ENCODE measurements around the gene TNS4.

The TNS4 gene

DNA sequence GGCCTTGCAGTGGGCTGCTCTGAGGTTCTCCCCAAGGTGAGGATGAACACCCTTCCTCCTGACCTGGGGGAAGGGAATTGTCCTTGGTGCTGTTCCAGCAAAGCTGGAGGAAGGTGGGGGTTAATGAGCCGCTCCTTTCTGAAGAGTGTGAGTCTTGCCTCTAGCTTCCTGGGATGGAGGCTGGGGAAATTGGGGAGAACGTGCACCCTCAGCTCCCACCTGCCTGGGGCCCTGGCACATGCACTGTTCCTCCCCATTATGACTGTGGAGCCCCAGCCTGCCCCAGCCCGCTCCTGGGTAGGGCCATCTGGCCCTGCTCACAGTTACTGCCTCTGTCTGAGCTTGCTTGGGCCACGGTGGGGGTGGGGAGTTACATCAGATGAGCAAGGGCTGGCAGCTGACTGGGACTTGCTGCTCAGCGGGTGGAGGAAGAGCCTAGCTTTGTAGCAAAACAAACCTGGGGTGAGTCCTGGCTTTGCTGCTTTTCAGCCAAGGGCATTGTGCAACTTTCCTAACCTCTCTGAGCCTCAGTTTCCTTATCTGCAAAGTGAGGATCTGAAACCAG is 11.1 kb downstream of the TNS4 start:
- peak; percentile 52 for DNase-seq (ENCODE audit: low read depth)

DNA sequence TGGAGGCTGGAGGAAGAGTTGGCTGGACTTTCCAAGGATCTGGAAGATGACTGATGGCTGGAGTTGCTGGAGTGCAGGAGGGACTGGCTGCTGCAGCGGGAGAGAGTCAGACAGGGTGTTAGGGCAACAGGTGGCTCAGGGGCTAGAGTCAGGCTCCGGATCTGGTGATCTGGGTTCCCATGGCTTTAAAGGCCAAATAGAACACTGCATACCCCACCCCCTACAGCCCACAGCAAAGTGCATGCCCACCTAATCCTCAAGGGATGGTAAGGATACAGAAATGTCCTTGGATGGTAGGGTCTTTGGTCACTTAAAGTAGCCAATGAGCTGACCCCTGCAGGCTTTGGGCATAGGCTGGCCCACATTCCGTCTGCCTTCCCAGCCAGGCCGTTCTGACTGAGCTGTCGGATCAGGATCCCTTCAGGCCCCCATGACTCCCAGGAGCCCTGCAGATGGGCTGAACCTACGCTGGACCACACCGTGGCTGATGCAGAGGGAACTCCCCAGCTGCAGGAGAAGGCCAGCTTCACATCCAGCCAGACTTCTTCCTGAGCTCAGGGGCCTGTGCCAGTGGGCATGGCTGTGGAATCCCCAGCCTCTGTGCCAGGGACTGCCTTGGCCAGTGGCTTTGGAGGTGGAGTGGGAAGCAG is 13.9 kb downstream of the TNS4 start:
- no peak for DNase-seq (ENCODE audit: low read depth)

DNA sequence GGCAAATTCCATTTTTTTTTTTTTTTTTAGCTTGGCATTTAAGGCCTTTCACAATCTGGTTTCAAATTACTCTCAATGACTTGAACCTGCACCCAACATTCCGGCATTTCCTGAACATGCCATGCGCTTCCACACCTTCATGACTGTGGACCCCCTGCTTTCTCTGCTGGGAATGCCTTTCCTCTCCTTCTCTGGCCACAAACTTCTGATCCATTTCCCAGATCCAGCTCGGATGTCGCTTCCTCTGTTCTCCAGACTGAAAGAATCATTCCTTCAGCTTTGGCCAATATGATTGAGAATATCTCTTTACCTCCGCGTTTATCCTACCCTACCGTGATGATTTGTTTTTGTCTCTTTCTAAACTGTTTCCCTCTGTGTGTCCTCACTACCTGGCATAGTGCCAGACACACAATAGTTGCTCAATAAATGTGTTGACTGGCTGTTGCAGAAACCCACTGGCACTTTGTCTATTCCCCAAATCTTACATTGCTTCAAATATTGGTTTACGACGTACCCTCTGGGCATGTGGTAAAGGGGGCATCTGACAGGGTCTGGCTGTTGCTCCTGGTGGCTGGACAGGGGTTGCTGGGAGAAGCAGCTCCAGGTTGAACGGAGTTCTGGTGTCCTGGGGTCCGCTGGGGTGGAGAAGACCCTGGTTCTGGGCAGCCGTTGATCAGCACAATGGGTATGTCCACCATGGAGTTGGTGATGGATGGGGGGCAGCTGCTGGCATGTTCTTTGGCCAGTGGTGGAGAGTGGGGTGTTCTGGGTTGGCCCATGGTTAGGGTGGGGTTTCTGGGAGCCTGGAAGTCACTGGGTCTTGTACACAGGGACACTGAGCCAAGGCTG is 14.7 kb downstream of the TNS4 start:
- DNase-seq (ENCODE audit: low read depth) = peak; percentile 63

DNA sequence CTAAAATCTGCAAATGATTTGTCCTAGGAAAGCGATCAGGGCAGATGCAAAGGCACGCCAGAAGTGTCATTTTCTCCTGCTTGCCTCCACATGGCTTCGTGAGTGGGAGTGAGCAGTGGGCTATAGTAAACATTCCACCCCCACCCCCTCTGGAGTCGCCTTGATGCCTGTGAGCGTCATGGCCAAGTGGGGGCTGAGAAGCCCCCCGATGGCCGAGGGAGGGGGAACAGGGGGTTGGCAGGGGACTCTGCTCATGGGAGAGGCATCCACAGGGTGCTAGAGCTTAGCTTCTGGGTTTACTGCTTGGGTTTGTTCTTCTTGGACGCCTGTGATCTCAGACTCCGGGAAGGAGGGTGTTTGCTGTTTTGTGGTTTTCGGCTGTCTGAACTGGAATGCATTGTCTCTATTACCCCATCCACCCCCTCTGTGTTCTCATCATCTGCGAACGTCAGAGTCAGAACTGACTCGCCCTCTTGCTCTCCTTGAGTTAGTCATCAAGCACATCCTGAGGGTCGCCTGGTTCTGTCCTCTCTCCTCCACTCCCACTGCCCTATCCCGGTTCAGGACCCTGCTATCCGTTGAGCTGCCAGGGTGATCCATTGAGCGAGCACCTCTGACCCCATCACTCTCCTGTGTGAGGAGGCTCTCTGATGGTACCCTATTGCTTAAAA is 15.4 kb downstream of the TNS4 start:
- peak; percentile 99 for DNase-seq (ENCODE audit: low read depth)

DNA sequence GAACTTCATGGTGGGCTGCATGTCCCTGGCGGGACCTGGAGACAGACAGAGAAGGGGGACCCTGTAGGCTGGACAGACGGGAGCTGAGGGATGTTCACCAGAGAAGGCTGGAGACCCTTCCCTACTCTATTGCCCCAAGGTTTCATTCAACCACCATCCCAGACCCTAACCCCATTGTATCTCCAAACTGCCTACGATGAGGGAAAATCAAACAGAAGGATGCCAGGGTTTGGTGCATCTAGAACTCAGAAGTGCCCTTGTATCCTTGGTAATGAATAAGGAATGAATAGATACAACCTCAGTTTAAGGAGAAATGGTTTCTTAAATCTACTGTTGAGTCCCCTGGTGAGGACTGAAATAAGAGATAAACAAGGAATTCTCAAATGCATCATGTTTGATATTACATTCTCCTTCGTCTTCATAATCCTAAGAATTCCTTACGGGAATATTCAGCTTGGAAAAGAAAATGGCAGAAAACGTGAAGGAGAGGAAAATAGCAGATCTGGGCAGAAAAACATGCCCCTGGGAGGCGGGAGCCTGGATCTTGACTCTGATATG is 16.4 kb downstream of the TNS4 start:
- DNase-seq (ENCODE audit: low read depth) = no peak

DNA sequence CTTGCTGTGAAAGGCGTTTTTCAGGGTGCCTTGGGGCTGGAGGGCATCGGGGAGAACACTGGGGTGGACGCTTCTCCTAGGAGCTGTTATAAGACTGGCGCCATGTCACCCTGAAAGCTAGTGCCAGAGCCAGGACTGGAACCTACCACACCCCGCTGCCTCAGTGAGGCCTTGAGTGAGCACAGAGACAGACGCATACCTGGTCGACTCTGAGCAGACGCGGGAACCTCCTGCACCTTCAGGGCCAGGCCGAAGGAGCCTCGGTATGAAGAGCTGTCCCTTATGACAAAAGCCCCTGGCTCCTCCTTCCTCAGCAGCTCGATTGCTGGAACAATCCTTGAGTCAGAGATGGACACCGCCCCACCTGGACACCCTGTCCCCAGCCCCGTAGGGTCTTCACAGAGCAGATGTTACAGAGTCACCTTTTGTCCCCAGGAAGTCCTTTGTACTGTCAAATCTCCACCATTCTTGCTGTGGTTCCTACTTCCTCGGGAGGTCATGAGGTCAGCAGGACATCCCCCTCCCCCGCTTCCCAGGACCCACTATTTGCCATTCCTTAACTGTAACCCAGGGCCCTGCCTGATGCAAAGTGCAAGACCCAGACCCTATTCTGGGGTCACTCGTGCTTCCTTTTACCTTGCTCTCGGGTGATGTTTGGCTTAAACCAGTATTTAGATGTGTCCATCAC is 17.0 kb downstream of the TNS4 start:
- no peak for DNase-seq (ENCODE audit: low read depth)

DNA sequence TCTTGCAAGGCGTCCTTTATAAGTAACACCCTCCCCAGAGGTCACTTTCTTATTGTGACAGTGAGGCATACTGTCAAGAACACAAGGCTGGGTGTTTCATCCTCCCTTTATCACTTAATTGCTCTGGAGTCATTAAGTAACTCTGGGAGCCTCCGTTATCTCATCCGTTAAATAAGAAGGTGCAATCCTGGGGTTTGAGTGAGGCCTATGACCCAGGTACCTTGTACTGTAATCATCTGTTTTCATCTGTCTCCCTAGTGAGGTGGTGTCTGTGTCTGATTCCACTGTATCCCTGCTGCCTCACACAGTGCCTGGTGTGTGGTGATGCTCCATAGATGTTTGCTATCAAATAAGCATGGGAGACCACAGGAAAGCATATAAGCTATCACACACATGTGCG is 17.7 kb downstream of the TNS4 start:
- no peak for DNase-seq (ENCODE audit: low read depth)

DNA sequence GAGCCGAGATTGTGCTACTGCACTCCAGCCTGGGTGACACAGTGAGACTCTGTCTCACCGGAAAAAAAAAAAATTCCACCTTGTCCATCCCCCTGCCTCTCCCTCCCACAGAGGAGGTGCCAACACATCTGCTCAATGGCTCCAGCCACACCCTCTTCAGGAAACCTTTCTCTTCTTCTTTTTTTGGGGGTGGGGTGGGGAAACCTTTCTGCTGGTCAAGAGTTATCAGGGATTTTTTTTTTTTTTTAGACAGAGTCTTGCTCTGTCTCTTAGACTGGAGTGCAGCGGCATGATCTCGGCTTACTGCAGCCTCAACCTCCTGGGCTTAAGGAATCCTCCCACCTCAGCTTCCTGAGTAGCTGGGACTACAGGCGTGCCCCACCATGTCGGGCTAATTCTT is 18.7 kb downstream of the TNS4 start:
- DNase-seq (ENCODE audit: low read depth) = no peak

DNA sequence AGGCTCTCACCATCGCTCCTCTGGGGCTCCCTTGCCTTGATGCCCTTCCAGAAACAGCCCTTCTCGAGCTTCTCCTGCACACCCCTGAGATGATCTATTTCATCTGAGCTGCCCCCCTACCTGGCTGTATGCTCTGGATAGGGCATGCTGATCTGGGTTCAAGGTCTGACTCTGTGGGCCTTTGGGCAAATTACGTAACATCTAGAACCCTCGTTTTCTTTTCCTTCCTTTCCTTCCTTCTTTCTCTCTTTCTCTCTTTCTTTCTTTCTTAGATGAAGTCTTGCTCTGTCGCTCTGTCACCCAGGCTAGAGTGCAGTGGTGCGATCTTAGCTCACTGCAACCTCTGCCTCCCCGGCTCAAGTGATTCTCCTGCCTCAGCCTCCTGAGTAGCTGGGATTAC is 20.3 kb downstream of the TNS4 start:
- no peak for DNase-seq (ENCODE audit: low read depth)

DNA sequence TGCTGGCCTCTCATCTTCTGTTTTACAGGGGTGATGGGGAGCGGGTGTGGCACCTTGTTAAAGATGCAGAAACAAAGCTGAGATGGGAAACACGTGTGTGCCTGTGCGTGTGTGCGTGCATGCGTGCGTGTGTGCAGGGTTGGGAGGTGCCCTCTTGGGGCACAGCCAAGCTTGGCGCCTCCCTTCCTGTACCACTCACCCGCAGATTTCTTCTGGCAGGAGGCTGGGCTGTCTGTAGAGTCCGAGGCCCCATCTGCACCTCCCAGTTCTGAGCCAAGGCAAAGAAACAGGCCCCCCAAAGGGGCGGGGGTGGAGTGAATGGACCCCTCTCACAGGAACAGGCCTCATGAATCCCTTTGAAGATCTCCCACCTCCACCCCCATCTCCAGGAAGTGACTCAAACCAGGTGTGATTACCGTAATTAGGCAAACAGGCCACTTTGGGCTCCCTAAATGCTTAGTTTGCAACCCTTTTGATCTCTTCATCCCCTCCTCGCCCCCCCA is 20.9 kb downstream of the TNS4 start:
- no peak for DNase-seq (ENCODE audit: low read depth)

DNA sequence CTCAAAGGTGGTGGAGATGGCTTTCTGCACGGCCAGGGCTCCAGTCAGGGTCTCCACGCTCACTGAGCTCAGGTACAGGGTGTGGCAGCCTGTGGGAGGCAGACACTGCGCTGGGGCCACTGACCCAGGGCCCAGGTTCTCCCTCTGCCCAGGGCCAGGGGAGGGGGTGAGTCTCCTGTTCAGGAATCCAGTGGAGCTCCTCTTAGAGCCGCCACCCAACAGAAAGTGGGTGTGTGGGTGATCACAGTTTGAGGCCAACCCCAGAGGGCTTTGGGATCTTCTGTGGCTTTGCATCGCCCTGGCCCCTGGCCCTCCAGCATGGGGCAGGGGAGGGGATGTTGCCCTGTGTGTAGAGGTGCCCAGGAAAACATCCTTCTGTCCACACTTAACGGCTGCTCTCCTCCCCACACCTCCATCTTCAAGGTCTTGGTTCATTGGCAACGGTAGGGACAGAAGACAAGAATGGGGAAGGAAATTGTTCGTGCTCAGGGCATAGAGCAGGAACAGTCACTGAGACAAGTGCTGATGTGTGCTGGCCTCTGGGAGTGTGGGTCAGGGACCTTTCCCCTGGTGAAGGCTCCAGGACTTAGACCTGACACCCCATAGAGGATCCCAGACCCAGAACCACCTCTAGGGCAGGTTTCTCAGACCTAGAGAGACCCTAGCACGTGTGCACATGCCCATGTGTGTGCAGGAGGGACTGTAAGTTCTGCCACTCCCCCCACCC is 21.5 kb downstream of the TNS4 start:
- no peak for DNase-seq (ENCODE audit: low read depth)

DNA sequence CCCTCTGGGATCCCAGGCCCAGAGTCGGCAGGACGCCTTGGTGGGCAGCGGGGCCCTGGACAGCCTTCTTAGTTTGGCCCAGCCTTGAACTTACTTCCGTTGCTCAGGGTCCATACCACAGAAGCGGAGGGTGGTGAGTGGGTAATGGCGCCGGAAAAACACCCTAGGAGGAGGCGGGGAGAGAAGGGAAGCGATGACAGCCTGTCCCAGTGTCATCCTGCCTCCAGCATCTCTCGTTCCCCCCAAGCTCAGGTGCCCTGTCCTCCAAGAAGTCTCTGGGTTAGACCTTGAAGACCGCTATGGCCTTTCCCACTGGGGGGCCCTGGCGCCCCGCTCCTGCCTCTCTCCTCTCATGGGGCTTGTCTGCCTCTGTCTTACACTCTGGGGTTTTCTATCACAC is 22.9 kb downstream of the TNS4 start:
- no peak for DNase-seq (ENCODE audit: low read depth)

DNA sequence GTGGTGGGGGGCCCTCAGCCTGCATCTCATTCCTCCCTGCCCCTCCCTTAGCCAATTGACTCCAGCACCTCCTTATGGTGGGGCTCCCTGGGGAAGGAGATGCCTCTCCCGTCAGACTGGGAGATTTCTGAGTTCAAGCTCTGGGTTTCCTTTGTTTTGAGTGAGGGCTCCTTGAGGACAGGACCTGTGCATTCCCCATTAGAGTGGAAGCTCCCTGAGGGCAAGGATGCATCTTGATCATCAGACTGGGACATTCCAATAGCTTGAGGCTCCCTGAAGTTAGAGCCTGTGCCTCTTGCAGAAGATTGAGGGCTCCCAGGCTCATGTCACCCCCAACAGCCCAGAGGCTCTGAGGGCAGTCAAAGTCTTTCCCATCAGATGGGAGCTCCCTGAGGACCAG is 23.6 kb downstream of the TNS4 start:
- DNase-seq (ENCODE audit: low read depth) = no peak

DNA sequence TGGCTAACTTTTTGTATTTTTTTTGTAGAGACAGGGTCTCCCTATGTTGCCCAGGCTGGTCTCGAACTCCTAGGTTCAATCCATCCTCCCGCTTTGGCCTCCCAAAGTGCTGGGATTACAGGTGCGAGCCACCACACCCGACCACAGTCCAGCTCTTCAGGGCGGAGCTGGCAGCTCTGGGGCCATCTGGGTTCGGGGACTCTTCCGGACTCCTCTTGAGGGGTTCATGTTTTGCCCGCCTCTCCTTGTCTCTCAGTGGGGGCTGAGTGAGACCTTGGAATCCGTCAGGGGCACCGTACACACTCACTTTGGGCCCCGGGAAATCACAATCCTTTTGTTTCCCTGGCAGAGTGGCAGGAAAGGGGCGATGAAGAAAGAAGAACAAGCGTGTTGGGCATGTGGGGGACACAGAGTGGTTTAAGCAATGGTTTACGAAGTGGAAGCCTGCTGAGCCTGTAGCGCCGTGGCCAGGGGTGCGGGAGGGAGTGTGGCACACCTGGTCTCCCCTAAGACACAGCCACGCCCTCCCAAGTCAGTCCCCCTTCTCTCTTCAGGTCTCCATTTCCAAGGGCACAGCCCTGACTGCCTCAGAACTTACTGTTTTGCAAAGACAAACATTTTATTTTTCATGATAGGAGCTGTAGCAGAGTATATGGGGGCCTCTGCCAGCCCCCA is 26.1 kb downstream of the TNS4 start:
- DNase-seq (ENCODE audit: low read depth) = no peak

DNA sequence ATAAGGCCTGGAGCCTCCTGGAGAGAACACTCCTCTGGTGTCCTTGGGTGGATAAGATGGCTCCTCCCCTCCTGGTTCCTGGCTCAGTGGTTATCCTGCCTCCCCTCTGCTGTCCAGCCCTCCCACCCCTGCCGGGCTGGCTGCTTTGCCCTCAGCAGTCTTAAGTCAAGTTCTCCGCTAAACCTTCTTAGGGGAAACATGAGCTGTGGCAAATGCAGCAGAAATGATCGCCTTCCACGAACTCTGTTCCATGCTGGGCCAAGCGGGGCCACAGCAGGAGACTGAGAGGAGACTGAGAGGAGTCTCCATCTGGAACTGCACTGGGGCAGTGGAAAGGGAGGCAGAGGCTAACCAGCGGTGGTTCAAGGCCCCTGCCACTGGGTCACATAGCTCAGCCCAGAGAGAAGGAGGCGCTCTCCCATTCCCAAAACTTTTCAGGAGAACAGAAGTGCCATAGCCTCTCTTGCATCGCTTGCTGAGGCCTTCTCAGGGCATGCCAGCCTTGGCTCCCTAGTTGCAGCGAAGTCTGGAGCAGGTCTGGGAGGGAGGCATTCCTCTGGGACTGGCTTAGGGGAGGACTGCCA is 26.9 kb downstream of the TNS4 start:
- no peak for DNase-seq (ENCODE audit: low read depth)

DNA sequence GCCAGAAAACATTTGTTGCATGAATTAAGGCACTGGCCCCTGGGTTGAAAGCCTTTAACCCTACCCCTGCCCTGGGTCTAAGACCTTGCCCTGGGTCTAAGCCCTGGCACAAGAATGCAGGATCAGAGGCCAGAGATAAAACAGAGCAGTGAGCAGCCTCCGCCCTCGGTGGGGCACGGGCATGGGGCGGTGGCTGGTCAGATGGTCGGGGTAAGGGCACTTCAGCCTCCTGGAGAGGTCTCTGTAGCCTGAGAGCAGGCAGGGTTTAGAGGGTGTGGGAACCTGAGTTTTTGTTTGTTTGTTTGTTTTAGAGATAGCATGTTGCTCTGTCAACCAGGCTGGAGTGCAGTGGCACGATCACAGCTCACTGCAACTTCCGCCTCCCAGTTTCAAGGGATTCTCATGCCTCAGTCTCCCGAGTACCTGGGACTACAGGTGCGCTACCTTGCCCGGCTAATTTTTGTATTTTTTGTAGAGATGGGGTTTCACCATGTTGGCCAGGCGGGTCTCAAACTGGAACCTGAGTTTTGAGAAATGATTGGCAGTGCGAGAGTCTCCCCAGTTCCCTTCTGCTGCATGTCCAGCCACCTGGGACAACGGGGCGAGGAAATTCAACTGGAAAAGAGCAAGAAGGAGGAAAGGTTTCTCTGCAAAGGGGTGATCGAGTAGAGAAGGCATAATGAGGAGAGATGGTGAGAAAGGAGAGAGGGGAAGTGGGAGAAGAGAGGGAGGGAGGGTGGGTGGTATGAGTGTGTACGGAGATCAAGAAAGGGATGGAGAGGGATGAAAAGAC is 27.7 kb downstream of the TNS4 start:
- DNase-seq (ENCODE audit: low read depth) = no peak

DNA sequence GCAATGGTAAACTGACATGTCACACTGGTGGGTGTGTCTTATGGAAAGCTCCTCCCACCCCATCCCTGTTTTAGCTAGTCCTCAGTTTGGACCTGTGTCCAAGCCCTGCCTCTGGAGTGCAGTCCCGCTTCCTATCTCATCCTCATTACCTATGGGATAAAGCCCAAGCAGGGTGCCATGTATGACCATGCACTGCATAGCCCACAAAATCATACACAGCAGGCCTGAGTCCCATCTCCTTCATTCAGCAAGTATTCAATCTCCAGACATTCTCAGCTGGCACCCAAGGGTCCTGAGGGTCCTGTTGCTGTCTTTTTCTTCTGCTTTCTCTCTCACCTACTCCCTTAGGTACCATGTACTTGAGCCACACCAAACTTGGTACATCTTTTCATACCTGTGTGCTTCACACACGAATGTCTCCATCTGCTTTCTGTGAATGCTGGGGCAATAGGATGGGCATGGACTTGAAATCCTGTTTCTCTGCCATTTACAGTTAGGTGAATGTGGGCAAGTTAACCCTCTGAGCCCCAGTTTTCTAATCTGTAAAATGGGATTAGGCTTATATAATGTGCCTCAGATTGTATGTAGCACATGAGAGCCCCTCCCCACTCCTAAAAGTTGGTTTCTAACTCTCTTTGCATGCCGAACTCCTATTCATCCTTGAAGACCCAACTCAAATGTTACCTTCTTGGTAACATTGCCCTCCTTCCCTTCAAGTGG is 28.5 kb downstream of the TNS4 start:
- DNase-seq (ENCODE audit: low read depth) = no peak

Data from non-pigmented ciliary epithelial cell (primary cell).